Astrocyte (in vitro differentiated cells and primary cell): Measurements from ENCODE around the gene CTRB2.

ENCODE experiments used
- EZH2 ChIP-seq: IDR thresholded peaks from 2 replicates; pipeline ENCODE4 v1.6.1; 2012; ENCODE audit warnings: mild to moderate bottlenecking, low read length, inconsistent platforms; ENCODE audit not compliant: insufficient read depth
- TF ChIP-seq, protein P1 (sequence below): IDR thresholded peaks from 2 replicates; pipeline ENCODE4 v1.5.1; 2011; ENCODE audit warnings: low read depth, mild to moderate bottlenecking, inconsistent platforms, low read length, moderate library complexity; ENCODE audit not compliant: insufficient read depth

DNA sequence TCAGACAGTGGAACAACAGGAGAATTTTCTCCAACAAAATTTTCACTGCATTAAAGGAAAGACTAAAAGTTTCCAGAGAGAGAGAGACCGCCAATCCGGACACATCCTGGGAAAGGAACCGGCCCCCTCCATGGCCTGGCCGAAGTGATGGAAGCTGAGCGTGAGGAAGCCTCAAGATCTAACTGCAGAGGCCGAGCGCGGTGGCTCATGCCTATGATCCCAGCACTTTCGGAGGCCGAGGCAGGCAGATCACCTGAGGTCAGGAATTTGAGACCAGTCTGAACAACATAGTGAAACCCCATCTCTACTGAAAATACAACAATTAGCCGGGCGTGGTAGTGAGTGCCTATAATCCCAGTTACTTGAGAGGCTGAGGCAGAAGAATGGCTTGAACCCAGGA lies 3.9 kb downstream of the CTRB2 start:
- no peak for TF ChIP-seq EZH2
- TF ChIP-seq, protein P1, sequence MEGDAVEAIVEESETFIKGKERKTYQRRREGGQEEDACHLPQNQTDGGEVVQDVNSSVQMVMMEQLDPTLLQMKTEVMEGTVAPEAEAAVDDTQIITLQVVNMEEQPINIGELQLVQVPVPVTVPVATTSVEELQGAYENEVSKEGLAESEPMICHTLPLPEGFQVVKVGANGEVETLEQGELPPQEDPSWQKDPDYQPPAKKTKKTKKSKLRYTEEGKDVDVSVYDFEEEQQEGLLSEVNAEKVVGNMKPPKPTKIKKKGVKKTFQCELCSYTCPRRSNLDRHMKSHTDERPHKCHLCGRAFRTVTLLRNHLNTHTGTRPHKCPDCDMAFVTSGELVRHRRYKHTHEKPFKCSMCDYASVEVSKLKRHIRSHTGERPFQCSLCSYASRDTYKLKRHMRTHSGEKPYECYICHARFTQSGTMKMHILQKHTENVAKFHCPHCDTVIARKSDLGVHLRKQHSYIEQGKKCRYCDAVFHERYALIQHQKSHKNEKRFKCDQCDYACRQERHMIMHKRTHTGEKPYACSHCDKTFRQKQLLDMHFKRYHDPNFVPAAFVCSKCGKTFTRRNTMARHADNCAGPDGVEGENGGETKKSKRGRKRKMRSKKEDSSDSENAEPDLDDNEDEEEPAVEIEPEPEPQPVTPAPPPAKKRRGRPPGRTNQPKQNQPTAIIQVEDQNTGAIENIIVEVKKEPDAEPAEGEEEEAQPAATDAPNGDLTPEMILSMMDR = no peak
